GM12878 (cell line): Measurements from ENCODE around the gene ITGA2. TPM values are rescaled to one million over a fixed set of nuclear protein-coding genes. Genes with fewer than 3 reads are reported as not detected.

Source experiments
- ATAC-seq: fragments of 200-7000 bp; cut with Tn5 transposase; 3 replicates; pipeline ENCODE4 v1.9.1; 2020; ENCODE audit warnings: mild to moderate bottlenecking, moderate library complexity
- BruUV-seq: library from RNA; stranded (reverse); fragments of 400-500 nt; replicated peaks from 2 replicates; lab custom pipeline; 2021; lab: Mats Ljungman, UMichigan
- CTCF ChIA-PET: fragments of 300-600 bp; sonication (Branson Sonifier 250); formaldehyde crosslinking; extraction: SDS; loops from one replicate; lab custom pipeline; 2021; ENCODE audit warnings: inconsistent platforms; lab: Yijun Ruan, JAX
- POLR2A ChIA-PET: fragments of 350-600 bp; formaldehyde crosslinking; extraction: SDS; loops from one replicate; lab custom pipeline; 2021; ENCODE audit warnings: inconsistent platforms; lab: Charles Lee
- RAD21 ChIA-PET: fragments of 300-600 bp; sonication (Branson Sonifier 250); formaldehyde crosslinking; loops from one replicate; lab custom pipeline; 2023; ENCODE audit warnings: antibody characterized with exemption; ENCODE audit not compliant: unreplicated experiment; lab: Charles Lee
- SMC1A ChIA-PET: fragments of 300-600 bp; sonication (Branson Sonifier 250); formaldehyde crosslinking; loops from one replicate; lab custom pipeline; 2023; ENCODE audit not compliant: unreplicated experiment, uncharacterized antibody; lab: Charles Lee
- DNase-seq: peaks from one replicate; pipeline ENCODE4 v3.0.0-alpha.2; 2011; ENCODE audit warnings: low read depth, low spot score
- FAIRE-seq: peaks from 3 replicates; lab custom pipeline; 2011; peaks lifted over from hg19 to GRCh38; lab: Jason Lieb, UNC
- H2AFZ ChIP-seq: 2 replicates; pipeline ENCODE4 v1.6.0; 2011; ENCODE audit warnings: low read depth, low read length, control low read depth; ENCODE audit not compliant: control insufficient read depth
- H3K27ac ChIP-seq: 2 replicates; pipeline ENCODE4 v1.5.1; 2011; ENCODE audit warnings: control low read depth; ENCODE audit not compliant: control insufficient read depth, insufficient read depth
- H3K27me3 ChIP-seq, 2 experiments: replicated peaks in 1 of 2; 2 replicates each; pipeline versions ENCODE4 v1.6.0 to v1.6.1; 2011; ENCODE audit warnings: low read length in 1 of 2; ENCODE audit not compliant: control insufficient read depth in 2 of 2, insufficient read depth in 2 of 2
- H3K36me3 ChIP-seq, 2 experiments: 2 replicates each; pipeline ENCODE4 v1.5.1; 2011; ENCODE audit warnings: low read length in 1 of 2; ENCODE audit not compliant: control insufficient read depth in 2 of 2, insufficient read depth in 2 of 2
- H3K4me1 ChIP-seq: 2 replicates; pipeline ENCODE4 v1.6.1; 2011; ENCODE audit warnings: mild to moderate bottlenecking, low read length, moderate library complexity, mixed read lengths; ENCODE audit not compliant: control insufficient read depth, insufficient read depth
- H3K4me2 ChIP-seq: 2 replicates; pipeline ENCODE4 v1.6.0; 2011; ENCODE audit warnings: control low read depth; ENCODE audit not compliant: control insufficient read depth, insufficient read depth
- H3K4me3 ChIP-seq: fragments of 200-600 bp; sonication (generic); 2 replicates; pipeline ENCODE4 v1.5.1; 2016
- H3K79me2 ChIP-seq: 2 replicates; pipeline ENCODE4 v1.6.0; 2011; ENCODE audit warnings: low read length; ENCODE audit not compliant: control insufficient read depth, insufficient read depth
- H3K9ac ChIP-seq: 2 replicates; pipeline ENCODE4 v1.8.0; 2011; ENCODE audit warnings: low read length, control low read depth, mixed read lengths; ENCODE audit not compliant: control insufficient read depth, insufficient read depth
- H3K9me3 ChIP-seq: replicated peaks from 3 replicates; pipeline ENCODE4 v1.5.1; 2011; ENCODE audit warnings: mild to moderate bottlenecking, low read length; ENCODE audit not compliant: control insufficient read depth, insufficient read depth
- H4K20me1 ChIP-seq: 2 replicates; pipeline ENCODE4 v1.6.0; 2011; ENCODE audit not compliant: control insufficient read depth, insufficient read depth
- CUX1 ChIP-seq: IDR thresholded peaks from 2 replicates; pipeline ENCODE4 v1.6.1; 2012; ENCODE audit warnings: improper control_type of control experiment, low read depth, low read length; ENCODE audit not compliant: insufficient replicate concordance
- IRF4 ChIP-seq: IDR thresholded peaks from 2 replicates; pipeline ENCODE4 v1.6.1; 2011; ENCODE audit warnings: low read depth, low read length
- JUND ChIP-seq: IDR thresholded peaks from 2 replicates; pipeline ENCODE4 v1.6.1; 2012; ENCODE audit warnings: low read depth, mild to moderate bottlenecking, low read length, improper control_type of control experiment, moderate library complexity
- MAX ChIP-seq: IDR thresholded peaks from 2 replicates; pipeline ENCODE4 v1.6.1; 2012; ENCODE audit warnings: low read depth, low read length, improper control_type of control experiment
- MYB ChIP-seq: fragments of 150-350 bp; IDR thresholded peaks from 2 replicates; pipeline ENCODE4 v1.6.1; 2014; ENCODE audit warnings: mild to moderate bottlenecking, low read depth, low read length, borderline replicate concordance
- NRF1 ChIP-seq: conservative IDR thresholded peaks from 2 replicates; pipeline ENCODE4 v1.6.1; 2011; ENCODE audit warnings: mild to moderate bottlenecking, low read depth, low read length, improper control_type of control experiment
- PBX3 ChIP-seq: IDR thresholded peaks from 2 replicates; pipeline ENCODE4 v1.6.1; 2011; ENCODE audit warnings: mild to moderate bottlenecking, low read depth, low read length, moderate library complexity; ENCODE audit not compliant: insufficient replicate concordance
- RELA ChIP-seq: fragments of 450-650 bp; IDR thresholded peaks from 2 replicates; pipeline ENCODE4 v1.8.0; 2014; ENCODE audit warnings: borderline replicate concordance; ENCODE audit not compliant: partially characterized antibody
- SIX5 ChIP-seq: IDR thresholded peaks from 2 replicates; pipeline ENCODE4 v1.6.1; 2011; ENCODE audit warnings: mild to moderate bottlenecking, low read depth, low read length, moderate library complexity; ENCODE audit not compliant: severe bottlenecking
- WGBS: methylation state at CpG from one replicate; pipeline ENCODE4 v1.1.6; 2016; ENCODE audit warnings: low lambda C conversion rate; ENCODE audit not compliant: insufficient replicate concordance, insufficient coverage; ENCODE audit errors: missing lambda C conversion rate; 5-methylcytosine and 5-hydroxymethylcytosine counted together
- in situ Hi-C: fragments of 300-500 bp; cut with MboI; formaldehyde crosslinking; loops from 9 replicates; pipeline ENCODE4 v1.14.3; 2018; ENCODE audit warnings: mixed read lengths
- intact Hi-C: fragments of 100-400 bp; cut with micrococcal nuclease; formaldehyde crosslinking; loops from one replicate; pipeline ENCODE4 v1.14.2; 2022; ENCODE audit not compliant: unreplicated experiment
- polyA plus RNA-seq, 11 experiments: library from polyadenylated mRNA; depleted of rRNA in 4 of 11; unstranded in 6 of 11; stranded (reverse) in 5 of 11; fragments of >200 nt; fragmentation: Nextera tagmentation in 4 of 11; fragmentation: Illumina TruSeq in 1 of 11; extraction: Ambion mirVana in 4 of 11; extraction: Trizol in 1 of 11; gene quantifications; 1 replicate in 1 of 11; 2 replicates in 10 of 11; pipeline versions ENCODE4 v1.2.1 to v1.2.3, GENCODE V29; 2011 to 2016; ENCODE audit warnings: inconsistent platforms in 2 of 11, missing spikeins in 2 of 11, low read depth in 1 of 11
- total RNA-seq, 4 experiments: library from RNA; depleted of rRNA in 3 of 4; stranded (reverse); fragments of >200 nt in 3 of 4; fragmentation: Illumina TruSeq in 1 of 4; extraction: Trizol in 1 of 4; gene quantifications; 2 replicates each; pipeline versions ENCODE4 v1.2.1 to v1.2.3, GENCODE V29; 2013 to 2021

ITGA2 gene
- total and polyA plus RNA-seq, 10 of the 15 experiments (the other 5 are each of a cell fraction or from before 2014, with no cell fraction given): under 0.01 to 0.13 (median 0.03) TPM; not detected in 6

GRCh38 chr5:53019320-53019719, 30.2 kb downstream of the ITGA2 start:
- ATAC-seq (no peak), FAIRE-seq (no peak), DNase-seq (no peak)
- Histone ChIP-seq H3K36me3 (no peaks in the 10 kb centered on the region), H3K9me3 (no peaks in the 10 kb centered on the region), H4K20me1 (no peaks in the 10 kb centered on the region), H2AFZ (no peak overlapping the region), H3K4me2 (no peak overlapping the region), H3K27me3 (peaks cover 0 to 2% of the 10 kb centered on the region in 2 experiments; a peak in 1 of 4 replicates), H3K4me1 (no peaks in the 10 kb centered on the region), H3K27ac (no peak overlapping the region), H3K79me2 (no peaks in the 10 kb centered on the region), H3K4me3 (no peak overlapping the region), H3K9ac (no peak overlapping the region)
- ChIA-PET SMC1A (no interaction called here), CTCF (no interaction called here), POLR2A (no interaction called here), RAD21 (no interaction called here)
- 33% methylated on average over 4 of the region's 4 CpGs for WGBS
- no peak for TF ChIP-seq PBX3
- TF ChIP-seq NRF1: no peak
- TF ChIP-seq RELA: no peak
- no peak for TF ChIP-seq MAX
- TF ChIP-seq JUND: no peak
- no peak for TF ChIP-seq MYB
- no peak for TF ChIP-seq CUX1
- TF ChIP-seq IRF4: no peak
- no peak for TF ChIP-seq SIX5
- intact Hi-C loops: no loop called here
- BruUV-seq: no TSS peak
- in situ Hi-C loops: no loop called here
